T-helper 17 cell (primary cell): ENCODE measurements around the gene OLFM2. TPM values are rescaled to one million over a fixed set of nuclear protein-coding genes. Genes with fewer than 3 reads are reported as not detected.

ENCODE experiments used
- ATAC-seq: fragments of 150-1000 bp; cut with Tn5 transposase; 2 replicates; pipeline ENCODE4 v1.10.0; 2021; ENCODE audit warnings: mild to moderate bottlenecking, moderate library complexity
- DNase-seq, 3 donors: peaks; one replicate each; pipeline versions ENCODE4 v3.0.0 to v3.0.0-alpha.2; 2020 to 2021
- H3K9me3 ChIP-seq: one replicate; pipeline ENCODE4 v1.7.0; 2013; ENCODE audit warnings: low read length, mild to moderate bottlenecking; ENCODE audit not compliant: control insufficient read depth, poor library complexity, severe bottlenecking
- H3K27ac Mint-ChIP-seq: one replicate; pipeline ENCODE4 v1.8.0; 2022; ENCODE audit warnings: mild to moderate bottlenecking, moderate library complexity, mixed read lengths
- H3K27me3 Mint-ChIP-seq: one replicate; pipeline ENCODE4 v1.8.0; 2022; ENCODE audit warnings: mixed read lengths
- H3K36me3 Mint-ChIP-seq: one replicate; pipeline ENCODE4 v1.8.0; 2022; ENCODE audit warnings: low read depth, mixed read lengths
- H3K4me1 Mint-ChIP-seq: one replicate; pipeline ENCODE4 v1.8.0; 2022; ENCODE audit warnings: mild to moderate bottlenecking, mixed read lengths
- H3K4me3 Mint-ChIP-seq: one replicate; pipeline ENCODE4 v1.8.0; 2022; ENCODE audit warnings: mild to moderate bottlenecking, moderate library complexity, mixed read lengths
- total RNA-seq, 4 donors: library from RNA in 2 of 4; stranded (reverse) in 2 of 4; gene quantifications; one replicate each; pipeline ENCODE4 v1.2.3 and lab custom pipeline; 2022 to 2026

Gene OLFM2
- total RNA-seq, 2 donors from 2014 or later = 3.1 to 3.9 TPM

DNA sequence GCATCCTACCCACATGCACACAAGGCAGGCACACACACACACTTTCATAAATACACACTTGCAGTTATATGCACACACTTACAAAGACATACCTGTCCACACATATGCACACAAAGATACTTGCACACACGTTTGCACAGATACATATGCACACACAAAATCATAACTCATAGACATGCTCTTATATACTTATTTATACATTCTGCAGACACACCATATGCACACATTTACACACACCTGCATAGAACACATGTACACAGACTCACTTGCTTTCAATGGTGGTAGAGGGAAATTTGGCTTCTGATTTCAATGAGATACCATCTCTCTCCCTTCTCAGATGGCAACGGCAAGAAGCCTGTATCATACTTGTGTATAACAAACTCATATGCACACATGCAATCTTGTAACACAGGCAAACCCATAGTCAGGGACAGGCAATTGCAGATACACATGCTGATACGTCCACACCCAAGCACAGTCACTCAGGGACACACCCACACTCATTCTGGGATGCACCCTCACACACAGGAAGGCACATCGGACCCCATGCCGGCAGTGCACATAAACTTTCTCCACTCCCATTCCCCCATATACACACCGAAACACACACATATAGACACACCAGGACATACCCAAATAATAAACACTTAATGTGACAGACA lies 24.7 kb downstream of the OLFM2 start:
- H3K27me3 Mint-ChIP-seq = peaks cover 11% of the 10 kb centered on the region

DNA sequence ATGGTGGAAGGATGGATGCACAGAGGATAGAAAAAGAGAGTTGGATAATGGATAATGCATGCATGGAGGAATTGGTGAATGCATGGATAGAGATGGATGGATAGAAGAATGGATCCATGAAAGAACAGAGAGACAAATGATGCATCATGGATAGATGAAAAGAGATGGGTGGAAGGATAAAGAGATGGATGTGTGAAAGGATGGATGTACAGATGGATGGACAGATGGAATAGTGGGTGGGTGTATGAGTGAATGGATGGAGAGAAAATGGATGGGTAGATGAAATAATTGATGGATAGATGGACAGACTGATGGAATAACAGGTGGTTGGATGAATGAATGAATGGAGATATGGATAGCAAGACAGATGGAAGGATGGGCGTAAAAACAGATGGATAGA lies 25.7 kb downstream of the OLFM2 start:
- Mint-ChIP-seq H3K36me3 (peaks cover 2% of the 10 kb centered on the region), H3K27me3 (peaks cover 15% of the 10 kb centered on the region), H3K4me1 (peaks cover 5% of the 10 kb centered on the region), H3K4me3 (no peak overlapping the region), H3K27ac (no peak overlapping the region)
- no peak for ATAC-seq
- H3K9me3 ChIP-seq = no peaks in the 10 kb centered on the region
- DNase-seq = no peak

More for the DNA sequence above, 24.7 kb downstream of the OLFM2 start:
- Mint-ChIP-seq H3K36me3 (no peaks in the 10 kb centered on the region), H3K27ac (no peak overlapping the region), H3K4me1 (peaks cover 2% of the 10 kb centered on the region), H3K4me3 (no peak overlapping the region)
- ATAC-seq = no peak
- no peak for DNase-seq
- no peaks in the 10 kb centered on the region for H3K9me3 ChIP-seq

DNA sequence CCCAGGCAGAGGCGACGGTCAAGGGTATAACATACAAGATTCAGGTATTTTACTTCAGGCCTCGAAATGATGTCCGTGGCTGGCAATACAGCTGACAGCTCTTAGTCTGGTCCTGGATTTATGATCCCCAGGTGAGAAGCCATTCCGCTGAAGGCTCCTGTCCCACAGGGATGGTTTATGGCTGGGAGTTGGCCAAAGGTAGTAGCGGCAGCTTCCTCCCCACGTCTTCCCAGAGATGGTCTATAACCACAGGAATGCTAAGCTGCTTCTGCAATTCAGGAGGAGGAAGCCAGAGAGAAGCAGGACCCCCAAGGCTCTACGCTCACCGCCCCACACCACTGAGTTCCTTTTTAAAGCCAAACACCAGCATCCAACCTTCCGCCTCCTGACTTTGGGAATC lies 27.1 kb downstream of the OLFM2 start:
- peaks cover 5% of the 10 kb centered on the region for H3K4me1 Mint-ChIP-seq
- no peak overlapping the region for H3K27ac Mint-ChIP-seq
- ATAC-seq = no peak
- H3K9me3 ChIP-seq = no peaks in the 10 kb centered on the region
- H3K4me3 Mint-ChIP-seq = no peak overlapping the region
- DNase-seq = no peak
- H3K36me3 Mint-ChIP-seq = peaks cover 2% of the 10 kb centered on the region
- H3K27me3 Mint-ChIP-seq = peaks cover 16% of the 10 kb centered on the region

DNA sequence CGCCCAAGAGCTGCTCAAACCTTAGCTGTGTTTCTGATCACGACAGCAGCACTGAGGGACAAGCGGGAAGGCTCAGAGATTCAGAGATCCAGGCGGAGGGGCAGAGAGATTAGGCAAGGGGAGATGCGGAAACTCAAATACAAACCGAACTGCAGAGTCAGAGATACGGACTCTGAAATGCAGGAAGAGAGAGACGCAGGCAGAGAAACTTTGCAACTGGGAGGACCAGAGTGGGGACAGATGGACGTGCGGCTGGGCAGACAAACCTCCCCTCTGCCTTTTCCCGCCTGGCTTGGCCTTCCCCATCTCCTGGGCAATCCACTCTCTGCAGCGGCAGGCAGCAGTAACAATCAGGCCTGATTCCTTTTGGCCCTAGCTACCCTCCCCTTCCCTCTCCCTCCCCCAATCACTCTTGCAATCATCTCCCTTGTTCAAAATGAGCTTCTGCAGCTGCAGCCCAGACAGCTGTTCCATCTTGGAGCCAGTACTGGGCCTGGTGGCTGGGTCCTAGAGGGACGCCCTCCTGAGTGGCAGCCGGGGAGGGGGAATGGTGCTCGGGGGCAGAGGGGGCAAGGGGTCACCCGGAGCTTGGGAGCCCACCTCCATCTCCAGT lies 29.7 kb downstream of the OLFM2 start:
- H3K27ac Mint-ChIP-seq = no peak overlapping the region
- no peaks in the 10 kb centered on the region for H3K9me3 ChIP-seq
- no peak overlapping the region for H3K4me3 Mint-ChIP-seq
- no peak for ATAC-seq
- peaks cover 25% of the 10 kb centered on the region for H3K27me3 Mint-ChIP-seq
- peaks cover 8% of the 10 kb centered on the region for H3K4me1 Mint-ChIP-seq
- peaks cover 2% of the 10 kb centered on the region for H3K36me3 Mint-ChIP-seq
- DNase-seq = no peak

DNA sequence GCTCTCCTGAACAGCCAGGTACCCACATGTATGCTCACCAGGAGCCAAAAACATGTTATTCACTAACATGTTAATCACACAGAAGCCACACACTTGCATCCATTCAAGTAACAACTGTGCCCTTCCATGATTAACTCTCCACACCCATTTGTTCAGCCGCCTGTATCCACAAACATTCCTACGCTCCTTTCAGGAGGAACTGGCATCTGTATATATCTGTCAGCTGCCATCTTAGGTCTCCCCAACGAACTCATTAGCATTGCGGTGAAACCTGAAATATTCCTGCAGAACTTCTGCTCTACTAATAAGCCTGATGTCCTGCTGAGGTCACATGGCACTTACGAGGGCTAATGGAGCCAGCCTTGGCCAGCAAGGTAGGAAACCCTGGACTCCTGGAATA lies 33.0 kb downstream of the OLFM2 start:
- ATAC-seq = no peak
- Mint-ChIP-seq H3K4me1 (peaks cover 7% of the 10 kb centered on the region), H3K4me3 (no peak overlapping the region), H3K36me3 (peaks cover 2% of the 10 kb centered on the region), H3K27me3 (peaks cover 17% of the 10 kb centered on the region), H3K27ac (no peak overlapping the region)
- no peak for DNase-seq
- H3K9me3 ChIP-seq = no peaks in the 10 kb centered on the region

DNA sequence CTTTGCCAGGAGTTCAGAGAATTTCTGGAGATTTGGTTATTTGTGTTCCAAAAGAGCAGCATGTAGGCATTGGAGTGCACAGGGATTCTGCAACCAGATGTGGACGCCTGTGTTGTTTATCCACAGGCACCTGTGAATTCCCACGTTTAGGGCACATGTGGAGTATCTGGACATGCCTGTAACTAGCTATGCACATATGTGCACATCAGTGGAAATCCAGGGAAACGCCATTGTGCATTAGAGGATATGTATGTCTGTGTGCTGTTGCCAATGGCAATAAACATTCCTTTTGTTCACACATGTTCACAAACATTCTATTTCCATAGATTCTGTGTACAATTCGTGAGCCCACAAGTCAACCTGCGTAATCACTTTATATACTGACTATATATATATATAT lies 34.7 kb downstream of the OLFM2 start:
- H3K27ac Mint-ChIP-seq = no peak overlapping the region
- peaks cover 18% of the 10 kb centered on the region for H3K27me3 Mint-ChIP-seq
- DNase-seq = no peak
- ATAC-seq = no peak
- H3K9me3 ChIP-seq = no peaks in the 10 kb centered on the region
- peaks cover 2% of the 10 kb centered on the region for H3K36me3 Mint-ChIP-seq
- H3K4me1 Mint-ChIP-seq = peaks cover 7% of the 10 kb centered on the region
- H3K4me3 Mint-ChIP-seq = no peak overlapping the region

DNA sequence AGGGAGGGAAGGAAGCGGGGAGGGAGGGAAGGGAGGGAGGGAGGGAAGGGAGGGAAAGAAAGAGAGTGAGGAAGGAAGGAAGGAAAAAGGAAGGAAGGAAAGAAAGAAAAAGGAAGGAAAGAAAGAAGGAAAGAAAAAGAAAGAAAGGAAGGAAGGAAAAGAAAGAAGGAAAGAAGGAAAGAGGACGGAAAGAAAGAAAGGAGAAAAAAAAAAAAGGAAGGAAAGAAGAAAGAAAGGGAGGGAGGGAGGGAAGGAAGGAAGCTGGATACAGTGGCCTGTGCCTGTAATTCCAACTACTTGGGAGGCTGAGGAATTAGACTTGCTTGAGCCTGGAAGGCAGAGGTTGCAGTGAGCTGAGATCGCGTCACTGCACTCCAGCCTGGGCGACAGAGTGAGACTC lies 35.3 kb downstream of the OLFM2 start:
- Mint-ChIP-seq H3K4me3 (no peak overlapping the region), H3K4me1 (peaks cover 7% of the 10 kb centered on the region), H3K27me3 (peaks cover 21% of the 10 kb centered on the region), H3K36me3 (peaks cover 2% of the 10 kb centered on the region), H3K27ac (no peak overlapping the region)
- ATAC-seq (no peak), DNase-seq (no peak)
- H3K9me3 ChIP-seq = no peaks in the 10 kb centered on the region

DNA sequence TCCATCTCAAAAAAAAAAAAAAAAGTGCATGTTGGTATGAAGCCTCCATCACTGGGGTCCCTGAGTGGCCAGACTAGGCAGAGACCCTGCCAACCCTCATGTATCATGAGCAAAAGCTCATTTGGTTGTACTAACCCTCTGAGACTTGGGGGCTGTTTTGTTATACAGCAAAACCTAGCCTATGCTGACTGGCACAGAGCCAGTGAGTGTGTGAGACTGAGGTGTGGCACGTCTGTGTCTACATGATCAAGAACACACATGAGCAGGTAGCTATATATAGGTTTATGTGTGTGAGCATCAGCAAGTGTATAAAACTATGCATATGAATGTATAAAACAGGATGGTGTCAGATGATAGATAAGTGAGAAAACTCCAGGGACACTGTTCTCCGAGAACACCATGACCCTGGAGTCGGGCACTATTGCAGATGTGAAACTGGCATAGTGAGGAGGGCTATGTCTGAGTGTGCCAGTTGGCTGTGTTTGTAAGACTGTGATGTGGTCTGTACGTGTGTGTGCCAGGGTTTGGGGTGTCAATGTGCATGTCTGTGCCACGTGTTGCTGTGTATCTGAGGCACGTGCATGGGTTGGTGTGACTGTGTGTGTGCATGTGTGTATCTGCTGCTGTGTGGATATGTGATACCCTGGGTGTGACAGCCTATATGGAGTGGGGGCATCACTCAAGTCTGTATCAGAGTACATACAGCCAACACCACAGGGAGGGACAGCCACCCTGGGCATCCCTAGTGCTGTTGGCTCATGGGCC lies 44.5 kb downstream of the OLFM2 start:
- no peak for DNase-seq
- peaks cover 4% of the 10 kb centered on the region for H3K4me1 Mint-ChIP-seq
- H3K4me3 Mint-ChIP-seq = no peak overlapping the region
- peaks cover 36% of the 10 kb centered on the region for H3K27me3 Mint-ChIP-seq
- no peaks in the 10 kb centered on the region for H3K9me3 ChIP-seq
- H3K27ac Mint-ChIP-seq = no peak overlapping the region
- H3K36me3 Mint-ChIP-seq = peaks cover 5% of the 10 kb centered on the region
- ATAC-seq = no peak

DNA sequence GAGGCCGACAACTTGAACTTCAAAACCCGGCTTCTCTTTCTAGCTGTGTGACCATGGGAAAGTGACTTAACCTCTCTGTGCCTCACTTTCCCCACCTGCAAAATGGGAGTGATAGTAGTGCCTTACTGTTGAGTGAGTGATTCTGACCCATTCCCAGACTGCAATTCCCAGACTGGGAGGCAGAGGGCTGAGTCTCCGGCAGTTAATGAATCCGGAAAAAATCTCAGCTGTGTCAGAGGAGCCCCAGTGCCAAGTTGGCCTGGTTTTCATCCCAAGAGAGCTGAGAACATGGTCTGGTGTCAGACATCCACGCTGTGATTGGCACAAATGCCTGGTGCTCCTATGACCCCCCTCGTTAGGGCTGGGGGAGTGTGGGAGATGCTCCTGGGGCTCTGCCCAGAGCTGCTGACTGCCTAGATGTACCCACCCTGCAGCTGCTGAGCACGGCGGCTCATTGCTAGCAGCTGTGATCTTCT lies 51.2 kb downstream of the OLFM2 start:
- ATAC-seq (no peak), DNase-seq (no peak)
- H3K27ac Mint-ChIP-seq = no peak overlapping the region
- H3K36me3 Mint-ChIP-seq = peaks cover 3% of the 10 kb centered on the region
- no peak overlapping the region for H3K4me3 Mint-ChIP-seq
- no peaks in the 10 kb centered on the region for H3K4me1 Mint-ChIP-seq
- peaks cover 28% of the 10 kb centered on the region for H3K27me3 Mint-ChIP-seq
- no peaks in the 10 kb centered on the region for H3K9me3 ChIP-seq

DNA sequence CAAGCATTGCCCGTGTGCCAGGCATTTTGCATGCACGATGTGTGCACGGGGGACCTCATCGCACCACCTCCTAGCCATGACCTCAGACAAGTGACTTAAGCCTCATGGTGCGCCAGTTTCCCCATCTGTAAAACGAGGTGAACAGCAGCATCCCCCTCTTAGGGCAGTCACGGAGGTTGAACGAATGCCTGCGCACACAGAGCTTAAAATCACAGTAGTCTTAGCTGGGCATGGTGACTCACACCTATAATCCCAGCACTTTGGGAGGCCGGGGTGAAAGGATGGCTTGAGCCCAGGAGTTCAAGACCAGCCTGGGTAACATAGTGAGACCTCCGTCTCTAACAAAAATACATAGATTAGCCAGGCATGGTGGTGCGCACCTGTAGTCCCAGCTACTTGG lies 52.6 kb downstream of the OLFM2 start:
- H3K36me3 Mint-ChIP-seq = peaks cover 3% of the 10 kb centered on the region
- H3K4me3 Mint-ChIP-seq = no peak overlapping the region
- no peaks in the 10 kb centered on the region for H3K9me3 ChIP-seq

DNA sequence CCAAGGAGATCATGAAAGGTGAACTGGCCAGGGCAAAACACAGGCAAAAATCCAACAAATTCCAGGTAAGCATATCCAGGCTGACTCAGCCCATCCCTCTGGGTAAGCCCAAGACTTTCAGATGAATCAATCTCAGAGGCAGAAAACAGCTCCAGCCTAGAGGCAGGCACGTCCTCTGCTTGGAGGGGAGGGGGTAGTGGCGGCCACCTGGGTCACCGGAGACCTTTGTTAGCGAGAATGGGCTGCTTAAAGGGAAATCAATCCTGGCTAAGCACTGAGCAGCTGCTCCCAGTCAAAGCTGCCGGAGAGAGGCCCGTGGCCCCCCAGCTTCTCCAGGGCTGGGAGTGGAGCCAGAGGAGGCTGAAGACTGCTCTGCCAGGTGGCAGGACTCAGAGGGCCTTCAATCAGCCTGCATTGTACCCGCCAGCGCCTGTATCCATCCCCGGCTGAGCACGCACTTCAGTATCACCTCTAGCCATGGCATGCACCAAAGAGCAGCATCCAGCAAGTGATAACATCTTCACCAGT lies 53.0 kb downstream of the OLFM2 start:
- H3K4me1 Mint-ChIP-seq = peaks cover 2% of the 10 kb centered on the region
- H3K27ac Mint-ChIP-seq = peak overlapping the region; percentile 9
- H3K9me3 ChIP-seq = no peaks in the 10 kb centered on the region
- peaks cover 3% of the 10 kb centered on the region for H3K36me3 Mint-ChIP-seq
- H3K27me3 Mint-ChIP-seq = peaks cover 17% of the 10 kb centered on the region
- ATAC-seq (no peak), DNase-seq (no peak)
- no peak overlapping the region for H3K4me3 Mint-ChIP-seq

More for the DNA sequence above, 52.6 kb downstream of the OLFM2 start:
- no peak for ATAC-seq
- H3K4me1 Mint-ChIP-seq = no peaks in the 10 kb centered on the region
- DNase-seq = no peak
- H3K27ac Mint-ChIP-seq = no peak overlapping the region
- peaks cover 21% of the 10 kb centered on the region for H3K27me3 Mint-ChIP-seq

DNA sequence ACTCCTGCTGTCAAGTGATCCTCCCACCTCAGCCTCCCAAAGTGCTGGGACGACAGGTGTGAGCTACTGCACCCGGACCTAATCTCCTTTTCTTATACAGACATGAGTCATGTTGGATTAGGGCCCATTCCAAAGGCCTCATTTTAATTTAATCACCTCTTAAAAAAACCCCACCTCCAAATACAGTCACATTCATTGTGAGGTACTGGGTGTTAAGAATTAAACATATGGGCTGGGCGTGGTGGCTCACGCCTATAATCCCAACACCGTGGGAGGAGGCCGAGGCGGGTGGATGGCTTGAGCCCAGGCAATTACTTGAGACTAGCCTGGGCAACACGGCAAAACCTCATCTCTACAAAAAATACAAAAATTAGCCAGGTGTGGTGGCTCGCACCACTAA lies 54.6 kb downstream of the OLFM2 start:
- DNase-seq (no peak), ATAC-seq (no peak)
- no peaks in the 10 kb centered on the region for H3K9me3 ChIP-seq
- Mint-ChIP-seq H3K4me3 (no peak overlapping the region), H3K36me3 (no peaks in the 10 kb centered on the region), H3K27ac (no peak overlapping the region), H3K4me1 (peaks cover 2% of the 10 kb centered on the region), H3K27me3 (peaks cover 4% of the 10 kb centered on the region)

DNA sequence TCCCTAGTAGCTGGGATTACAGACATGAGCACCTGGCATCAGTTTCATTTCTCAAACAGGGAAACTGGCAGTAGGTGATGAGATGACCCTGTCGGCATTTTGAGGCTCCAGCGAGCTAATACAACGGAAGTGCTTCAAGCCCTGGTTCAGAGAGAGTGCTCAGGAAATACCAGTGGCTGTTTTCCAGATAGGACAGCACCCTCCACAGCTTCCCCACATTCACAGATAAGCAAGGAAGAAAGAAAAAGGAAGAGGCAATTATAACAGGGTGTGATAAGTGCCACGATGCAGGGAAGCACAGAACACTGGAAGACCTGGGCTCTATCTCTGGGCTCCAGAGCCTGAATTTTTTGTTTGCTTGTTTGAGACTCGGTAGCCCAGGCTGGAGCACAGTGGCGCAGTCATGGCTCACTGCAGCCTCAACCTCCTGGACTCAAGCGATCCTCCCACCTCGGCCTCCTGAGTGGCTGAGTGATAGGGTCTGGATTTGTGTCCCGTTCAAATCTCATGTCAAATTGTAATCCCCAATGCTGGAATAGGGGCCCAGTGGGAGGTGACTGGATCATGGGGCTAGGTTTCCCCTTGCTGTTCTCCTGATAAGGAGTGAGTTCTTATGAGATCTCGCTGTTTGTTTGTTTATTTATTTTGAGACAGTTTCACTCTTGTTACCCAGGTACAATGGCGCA lies 57.7 kb downstream of the OLFM2 start:
- Mint-ChIP-seq H3K27me3 (no peaks in the 10 kb centered on the region), H3K4me1 (peaks cover 2% of the 10 kb centered on the region), H3K36me3 (no peaks in the 10 kb centered on the region), H3K27ac (peak overlapping the region; percentile 59), H3K4me3 (no peak overlapping the region)
- no peaks in the 10 kb centered on the region for H3K9me3 ChIP-seq
- ATAC-seq = no peak
- DNase-seq = no peak
